ENCODE results near the gene CDK3. TPM values are rescaled to one million over a fixed set of nuclear protein-coding genes. Genes with fewer than 3 reads are reported as not detected.

CDK3 gene
- total and polyA plus RNA-seq, 2 donors (not counting 3 experiments of a cell fraction or from before 2014, with no cell fraction given) = 8.5 to 8.7 TPM

DNA sequence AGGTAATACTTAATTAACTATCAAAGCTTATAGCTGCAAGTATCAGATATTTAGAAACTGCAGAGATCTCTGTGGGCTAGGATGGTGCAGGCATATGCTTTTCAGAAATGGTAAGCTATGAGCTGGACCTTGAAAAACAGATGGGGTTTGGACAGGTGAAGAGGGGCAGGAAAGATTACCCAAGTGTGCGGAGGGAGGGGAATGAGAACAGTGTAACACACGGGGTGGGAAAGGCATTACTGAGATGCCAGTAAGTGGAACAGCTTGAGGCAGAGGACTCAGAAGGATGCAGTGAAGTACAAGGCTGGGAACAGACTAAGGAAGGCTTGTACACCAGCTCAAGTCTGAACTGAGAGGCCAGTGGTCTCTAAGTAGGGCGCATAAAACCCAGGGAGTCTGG is 48.6 kb downstream of the CDK3 start:
- Histone ChIP-seq H2AFZ (ENCODE audit: low read depth, low read length) (no peak overlapping the region), H3K27me3 (ENCODE audit: control insufficient read depth in 2 of 2, insufficient read depth in 2 of 2, low read length in 2 of 2) (no peaks in the 10 kb centered on the region), H3K36me3 (ENCODE audit: control insufficient read depth in 2 of 2, extremely low read depth in 1 of 2, insufficient read depth in 2 of 2, low read length in 2 of 2) (peaks cover 16 to 37% of the 10 kb centered on the region in 2 experiments), H3K9me3 (replicated peaks; ENCODE audit: control insufficient read depth, insufficient read depth, low read length) (no peaks in the 10 kb centered on the region), H3K9ac (replicated peaks; ENCODE audit: extremely low read depth, insufficient read depth, low read length) (no peak overlapping the region), H3K4me1 (ENCODE audit: control insufficient read depth, extremely low read depth, insufficient read depth, low read length) (peaks cover 12% of the 10 kb centered on the region), H3K27ac (ENCODE audit: insufficient read depth, low read depth, low read length) (no peak overlapping the region), H3K4me3 (replicated peaks in 1 of 3; ENCODE audit: insufficient read depth in 1 of 3, low read depth in 1 of 3, low read length in 3 of 3) (no peak overlapping the region), H3K79me2 (ENCODE audit: control insufficient read depth, insufficient read depth, low read length) (peaks cover 20% of the 10 kb centered on the region), H3K9me1 (replicated peaks; ENCODE audit: control insufficient read depth, extremely low read depth, insufficient read depth, low read length) (no peaks in the 10 kb centered on the region), H4K20me1 (replicated peaks; ENCODE audit: control insufficient read depth, extremely low read depth, insufficient read depth, low read length) (no peaks in the 10 kb centered on the region), H3K4me2 (ENCODE audit: insufficient read depth, low read length) (no peak overlapping the region)
- FAIRE-seq (no peak), DNase-seq (ENCODE audit: low read depth, low spot score) (no peak)
- dilution Hi-C loops (cut with MboI; ENCODE audit: extremely low pct_ligation_motif_present, low sequenced_read_pairs) (no loop called here), intact Hi-C loops (cut with micrococcal nuclease) (no loop called here)
- ChIA-PET POLR2A (no interaction called here), CTCF (interaction anchor here (1.2 to 1.7 kb wide), 3 partner anchors 14 to 35 kb away, joined by 3 to 4 read pairs (median 3); no protein-coding TSS in a partner anchor)
- TF ChIP-seq MYC (IDR thresholded peaks at IDR 0.05; ENCODE audit: low read depth, low read length) (no peak), POLR2A (IDR thresholded peaks at IDR 0.05; ENCODE audit: low read depth, low read length) (no peak), POLR2AphosphoS5 (IDR thresholded peaks at IDR 0.05; ENCODE audit: insufficient read depth, low read depth, low read length) (no peak), FOS (IDR thresholded peaks at IDR 0.05; ENCODE audit: borderline replicate concordance, insufficient read depth, low read length) (no peak), EZH2 (IDR thresholded peaks at IDR 0.05; ENCODE audit: borderline replicate concordance, low read depth, low read length, severe bottlenecking) (no peak), JUN (IDR thresholded peaks at IDR 0.05; ENCODE audit: borderline replicate concordance, insufficient read depth, insufficient read length, low read depth) (no peak)
- BruUV-seq (replicated peaks) = no TSS peak

- Histone ChIP-seq H3K4me2 (ENCODE audit: insufficient read depth, low read length) (no peak overlapping the region), H3K36me3 (ENCODE audit: control insufficient read depth in 2 of 2, extremely low read depth in 1 of 2, insufficient read depth in 2 of 2, low read length in 2 of 2) (peaks cover 16 to 34% of the 10 kb centered on the region in 2 experiments), H2AFZ (ENCODE audit: low read depth, low read length) (no peak overlapping the region), H3K79me2 (ENCODE audit: control insufficient read depth, insufficient read depth, low read length) (peaks cover 20% of the 10 kb centered on the region), H3K4me3 (replicated peaks in 1 of 3; ENCODE audit: insufficient read depth in 1 of 3, low read depth in 1 of 3, low read length in 3 of 3) (no peak overlapping the region), H4K20me1 (replicated peaks; ENCODE audit: control insufficient read depth, extremely low read depth, insufficient read depth, low read length) (no peaks in the 10 kb centered on the region), H3K9ac (replicated peaks; ENCODE audit: extremely low read depth, insufficient read depth, low read length) (no peak overlapping the region), H3K4me1 (ENCODE audit: control insufficient read depth, extremely low read depth, insufficient read depth, low read length) (peaks cover 18% of the 10 kb centered on the region), H3K27me3 (ENCODE audit: control insufficient read depth in 2 of 2, insufficient read depth in 2 of 2, low read length in 2 of 2) (no peaks in the 10 kb centered on the region), H3K9me1 (replicated peaks; ENCODE audit: control insufficient read depth, extremely low read depth, insufficient read depth, low read length) (no peaks in the 10 kb centered on the region), H3K27ac (ENCODE audit: insufficient read depth, low read depth, low read length) (no peak overlapping the region), H3K9me3 (replicated peaks; ENCODE audit: control insufficient read depth, insufficient read depth, low read length) (no peaks in the 10 kb centered on the region)
- FAIRE-seq (no peak), DNase-seq (ENCODE audit: low read depth, low spot score) (no peak)
- intact Hi-C loops (cut with micrococcal nuclease) (no loop called here), dilution Hi-C loops (cut with MboI; ENCODE audit: extremely low pct_ligation_motif_present, low sequenced_read_pairs) (no loop called here)
- no peak for TF ChIP-seq GATA2 (IDR thresholded peaks at IDR 0.05; ENCODE audit: insufficient read depth, insufficient read length, low read depth, low read length)
- TF ChIP-seq EZH2 (IDR thresholded peaks at IDR 0.05; ENCODE audit: borderline replicate concordance, low read depth, low read length, severe bottlenecking) = no peak
- TF ChIP-seq, protein P1, sequence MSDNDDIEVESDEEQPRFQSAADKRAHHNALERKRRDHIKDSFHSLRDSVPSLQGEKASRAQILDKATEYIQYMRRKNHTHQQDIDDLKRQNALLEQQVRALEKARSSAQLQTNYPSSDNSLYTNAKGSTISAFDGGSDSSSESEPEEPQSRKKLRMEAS (IDR thresholded peaks at IDR 0.05; ENCODE audit: insufficient read depth, insufficient read length) = no peak
- TF ChIP-seq POLR2AphosphoS5 (IDR thresholded peaks at IDR 0.05; ENCODE audit: insufficient read depth, low read depth, low read length) = no peak
- TF ChIP-seq JUN (IDR thresholded peaks at IDR 0.05; ENCODE audit: borderline replicate concordance, insufficient read depth, insufficient read length, low read depth) = no peak
- TF ChIP-seq, protein P2, sequence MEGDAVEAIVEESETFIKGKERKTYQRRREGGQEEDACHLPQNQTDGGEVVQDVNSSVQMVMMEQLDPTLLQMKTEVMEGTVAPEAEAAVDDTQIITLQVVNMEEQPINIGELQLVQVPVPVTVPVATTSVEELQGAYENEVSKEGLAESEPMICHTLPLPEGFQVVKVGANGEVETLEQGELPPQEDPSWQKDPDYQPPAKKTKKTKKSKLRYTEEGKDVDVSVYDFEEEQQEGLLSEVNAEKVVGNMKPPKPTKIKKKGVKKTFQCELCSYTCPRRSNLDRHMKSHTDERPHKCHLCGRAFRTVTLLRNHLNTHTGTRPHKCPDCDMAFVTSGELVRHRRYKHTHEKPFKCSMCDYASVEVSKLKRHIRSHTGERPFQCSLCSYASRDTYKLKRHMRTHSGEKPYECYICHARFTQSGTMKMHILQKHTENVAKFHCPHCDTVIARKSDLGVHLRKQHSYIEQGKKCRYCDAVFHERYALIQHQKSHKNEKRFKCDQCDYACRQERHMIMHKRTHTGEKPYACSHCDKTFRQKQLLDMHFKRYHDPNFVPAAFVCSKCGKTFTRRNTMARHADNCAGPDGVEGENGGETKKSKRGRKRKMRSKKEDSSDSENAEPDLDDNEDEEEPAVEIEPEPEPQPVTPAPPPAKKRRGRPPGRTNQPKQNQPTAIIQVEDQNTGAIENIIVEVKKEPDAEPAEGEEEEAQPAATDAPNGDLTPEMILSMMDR (IDR thresholded peaks at IDR 0.05; ENCODE audit: extremely low read depth in 1 of 2, insufficient read depth in 1 of 2, low read depth in 1 of 2, low read length in 2 of 2) = no peak
- TF ChIP-seq POLR2A (IDR thresholded peaks at IDR 0.05; ENCODE audit: low read depth, low read length) = no peak
- no peak for TF ChIP-seq MYC (IDR thresholded peaks at IDR 0.05; ENCODE audit: low read depth, low read length)
- BruUV-seq (replicated peaks) = no TSS peak
- POLR2A ChIA-PET = no interaction called here
- CTCF ChIA-PET = interaction anchor here (1.1 to 1.7 kb wide), 4 partner anchors 13 to 36 kb away, joined by 3 to 4 read pairs (median 3); no protein-coding TSS in a partner anchor
Observed at GRCh38 chr17:76049836-76050537, 49.3 kb downstream of the CDK3 start.
